ENCODE results near the gene TPCN2.

TPCN2 gene

GRCh38 chr11:69114362-69114761 lies 65.6 kb downstream of the TPCN2 start:
- H2AFZ ChIP-seq (ENCODE audit: low read length, unreplicated experiment) = no peak overlapping the region
- H3K27me3 ChIP-seq (ENCODE audit: insufficient read depth, low read length) = no peaks in the 10 kb centered on the region
- H3K36me3 ChIP-seq (ENCODE audit: insufficient read depth, low read length) = no peaks in the 10 kb centered on the region
- no peak overlapping the region for H3K27ac ChIP-seq (ENCODE audit: low read depth, low read length)
- no peaks in the 10 kb centered on the region for H3K79me2 ChIP-seq (ENCODE audit: control insufficient read depth, insufficient read depth, low read length, unreplicated experiment)
- H3K4me3 ChIP-seq (ENCODE audit: low read depth, low read length) = no peak overlapping the region
- no peaks in the 10 kb centered on the region for H3K4me1 ChIP-seq (ENCODE audit: control insufficient read depth, insufficient read depth, low read length, unreplicated experiment)

- H3K27ac ChIP-seq (ENCODE audit: low read depth, low read length) = no peak overlapping the region
- H3K27me3 ChIP-seq (ENCODE audit: insufficient read depth, low read length) = no peaks in the 10 kb centered on the region
- no peak overlapping the region for H2AFZ ChIP-seq (ENCODE audit: low read length, unreplicated experiment)
- H3K4me1 ChIP-seq (ENCODE audit: control insufficient read depth, insufficient read depth, low read length, unreplicated experiment) = no peaks in the 10 kb centered on the region
- no peaks in the 10 kb centered on the region for H3K36me3 ChIP-seq (ENCODE audit: insufficient read depth, low read length)
- no peak overlapping the region for H3K4me3 ChIP-seq (ENCODE audit: low read depth, low read length)
- no peaks in the 10 kb centered on the region for H3K79me2 ChIP-seq (ENCODE audit: control insufficient read depth, insufficient read depth, low read length, unreplicated experiment)
Observed at GRCh38 chr11:69114811-69115523, 66.2 kb downstream of the TPCN2 start.

GRCh38 chr11:69115586-69116560 lies 67.1 kb downstream of the TPCN2 start:
- H2AFZ ChIP-seq (ENCODE audit: low read length, unreplicated experiment) = no peak overlapping the region

GRCh38 chr11:69116671-69117070 lies 67.9 kb downstream of the TPCN2 start:
- Histone ChIP-seq H3K27me3 (ENCODE audit: insufficient read depth, low read length) (no peaks in the 10 kb centered on the region), H3K27ac (ENCODE audit: low read depth, low read length) (no peak overlapping the region), H3K79me2 (ENCODE audit: control insufficient read depth, insufficient read depth, low read length, unreplicated experiment) (no peaks in the 10 kb centered on the region), H2AFZ (ENCODE audit: low read length, unreplicated experiment) (no peak overlapping the region), H3K4me3 (ENCODE audit: low read depth, low read length) (no peak overlapping the region), H3K4me1 (ENCODE audit: control insufficient read depth, insufficient read depth, low read length, unreplicated experiment) (no peaks in the 10 kb centered on the region), H3K36me3 (ENCODE audit: insufficient read depth, low read length) (no peaks in the 10 kb centered on the region)

More at GRCh38 chr11:69115586-69116560, 67.1 kb downstream of the TPCN2 start:
- no peaks in the 10 kb centered on the region for H3K4me1 ChIP-seq (ENCODE audit: control insufficient read depth, insufficient read depth, low read length, unreplicated experiment)
- H3K36me3 ChIP-seq (ENCODE audit: insufficient read depth, low read length) = no peaks in the 10 kb centered on the region
- H3K27ac ChIP-seq (ENCODE audit: low read depth, low read length) = no peak overlapping the region
- H3K79me2 ChIP-seq (ENCODE audit: control insufficient read depth, insufficient read depth, low read length, unreplicated experiment) = no peaks in the 10 kb centered on the region
- H3K27me3 ChIP-seq (ENCODE audit: insufficient read depth, low read length) = no peaks in the 10 kb centered on the region
- H3K4me3 ChIP-seq (ENCODE audit: low read depth, low read length) = no peak overlapping the region

GRCh38 chr11:69119190-69119589 lies 70.5 kb downstream of the TPCN2 start:
- Histone ChIP-seq H3K36me3 (ENCODE audit: insufficient read depth, low read length) (no peaks in the 10 kb centered on the region), H3K27me3 (ENCODE audit: insufficient read depth, low read length) (no peaks in the 10 kb centered on the region), H3K4me3 (ENCODE audit: low read depth, low read length) (no peak overlapping the region), H3K79me2 (ENCODE audit: control insufficient read depth, insufficient read depth, low read length, unreplicated experiment) (no peaks in the 10 kb centered on the region), H2AFZ (ENCODE audit: low read length, unreplicated experiment) (no peak overlapping the region), H3K27ac (ENCODE audit: low read depth, low read length) (no peak overlapping the region), H3K4me1 (ENCODE audit: control insufficient read depth, insufficient read depth, low read length, unreplicated experiment) (peaks cover 20% of the 10 kb centered on the region)

GRCh38 chr11:69120096-69120875 lies 71.6 kb downstream of the TPCN2 start:
- Histone ChIP-seq H3K27ac (ENCODE audit: low read depth, low read length) (no peak overlapping the region), H2AFZ (ENCODE audit: low read length, unreplicated experiment) (no peak overlapping the region), H3K27me3 (ENCODE audit: insufficient read depth, low read length) (no peaks in the 10 kb centered on the region), H3K36me3 (ENCODE audit: insufficient read depth, low read length) (no peaks in the 10 kb centered on the region), H3K4me1 (ENCODE audit: control insufficient read depth, insufficient read depth, low read length, unreplicated experiment) (peaks cover 21% of the 10 kb centered on the region), H3K79me2 (ENCODE audit: control insufficient read depth, insufficient read depth, low read length, unreplicated experiment) (no peaks in the 10 kb centered on the region), H3K4me3 (ENCODE audit: low read depth, low read length) (no peak overlapping the region)

- Histone ChIP-seq H3K4me3 (ENCODE audit: low read depth, low read length) (no peak overlapping the region), H3K79me2 (ENCODE audit: control insufficient read depth, insufficient read depth, low read length, unreplicated experiment) (no peaks in the 10 kb centered on the region), H3K36me3 (ENCODE audit: insufficient read depth, low read length) (no peaks in the 10 kb centered on the region), H2AFZ (ENCODE audit: low read length, unreplicated experiment) (no peak overlapping the region), H3K27me3 (ENCODE audit: insufficient read depth, low read length) (no peaks in the 10 kb centered on the region), H3K27ac (ENCODE audit: low read depth, low read length) (no peak overlapping the region), H3K4me1 (ENCODE audit: control insufficient read depth, insufficient read depth, low read length, unreplicated experiment) (peaks cover 21% of the 10 kb centered on the region)
Observed at GRCh38 chr11:69121021-69121420, 72.3 kb downstream of the TPCN2 start.

GRCh38 chr11:69121621-69122325 lies 73.0 kb downstream of the TPCN2 start:
- Histone ChIP-seq H3K4me1 (ENCODE audit: control insufficient read depth, insufficient read depth, low read length, unreplicated experiment) (peaks cover 21% of the 10 kb centered on the region), H3K4me3 (ENCODE audit: low read depth, low read length) (no peak overlapping the region), H3K79me2 (ENCODE audit: control insufficient read depth, insufficient read depth, low read length, unreplicated experiment) (no peaks in the 10 kb centered on the region), H2AFZ (ENCODE audit: low read length, unreplicated experiment) (no peak overlapping the region), H3K27ac (ENCODE audit: low read depth, low read length) (no peak overlapping the region), H3K36me3 (ENCODE audit: insufficient read depth, low read length) (no peaks in the 10 kb centered on the region), H3K27me3 (ENCODE audit: insufficient read depth, low read length) (no peaks in the 10 kb centered on the region)

- H3K27me3 ChIP-seq (ENCODE audit: insufficient read depth, low read length) = no peaks in the 10 kb centered on the region
- peaks cover 21% of the 10 kb centered on the region for H3K4me1 ChIP-seq (ENCODE audit: control insufficient read depth, insufficient read depth, low read length, unreplicated experiment)
- no peak overlapping the region for H2AFZ ChIP-seq (ENCODE audit: low read length, unreplicated experiment)
- H3K36me3 ChIP-seq (ENCODE audit: insufficient read depth, low read length) = no peaks in the 10 kb centered on the region
- no peaks in the 10 kb centered on the region for H3K79me2 ChIP-seq (ENCODE audit: control insufficient read depth, insufficient read depth, low read length, unreplicated experiment)
- no peak overlapping the region for H3K4me3 ChIP-seq (ENCODE audit: low read depth, low read length)
- H3K27ac ChIP-seq (ENCODE audit: low read depth, low read length) = no peak overlapping the region
Observed at GRCh38 chr11:69122326-69122629, 73.5 kb downstream of the TPCN2 start.
